ENCODE results near the gene SLC8A2.

- TF ChIP-seq EZH2 (IDR thresholded peaks at IDR 0.05; ENCODE audit: borderline replicate concordance, insufficient read depth, low read depth, low read length, poor library complexity, severe bottlenecking) (no peak), CTCF (IDR thresholded peaks at IDR 0.05) (no peak)
These were observed 49.8 kb downstream of the SLC8A2 start for GRCh38 chr19:47421844-47422395.
